Measurements from ENCODE around the gene ATG4D. TPM values are rescaled to one million over a fixed set of nuclear protein-coding genes. Genes with fewer than 3 reads are reported as not detected.

ATG4D gene
- total and polyA plus RNA-seq, 2 experiments from 2014 or later, result 15.1 to 55.5 TPM

GRCh38 chr19:10574462-10574861, 30.8 kb downstream of the ATG4D start:
- Histone ChIP-seq H4K20me1 (replicated peaks; ENCODE audit: insufficient read depth) (no peaks in the 10 kb centered on the region), H3K4me3 (no peak overlapping the region), H3K4me1 (ENCODE audit: insufficient read depth) (no peaks in the 10 kb centered on the region), H3K27ac (ENCODE audit: low read depth) (no peak overlapping the region), H3K79me2 (replicated peaks; ENCODE audit: insufficient read depth) (no peaks in the 10 kb centered on the region), H3K9me2 (ENCODE audit: insufficient read depth) (no peaks in the 10 kb centered on the region), H3F3A (replicated peaks; ENCODE audit: low read depth) (peaks cover 15% of the 10 kb centered on the region), H3K36me3 (ENCODE audit: insufficient read depth) (peaks cover 12% of the 10 kb centered on the region), H3K4me2 (no peak overlapping the region), H2AFZ (no peak overlapping the region), H3K27me3 (ENCODE audit: insufficient read depth) (no peaks in the 10 kb centered on the region)
- ATAC-seq, result no peak
- Mint-ChIP-seq H3K36me3 (ENCODE audit: low read depth) (peaks cover 65% of the 10 kb centered on the region), H3K9me3 (peaks cover under 1% of the 10 kb centered on the region; the same call in 1 of the 3 replicates), H3K4me1 (peaks cover 5% of the 10 kb centered on the region), H3K4me3 (no peak overlapping the region), H3K27me3 (ENCODE audit: insufficient read depth, low read depth, poor library complexity) (peaks cover 3% of the 10 kb centered on the region), H3K27ac (no peak overlapping the region)
- DNase-seq (ENCODE audit: low spot score), result no peak
- TF ChIP-seq ETS1 (IDR thresholded peaks at IDR 0.05), result no peak
- TF ChIP-seq JUNB (IDR thresholded peaks at IDR 0.05; ENCODE audit: unreplicated experiment), result no peak
- TF ChIP-seq CREB1 (CRISPR knock-in tag; IDR thresholded peaks at IDR 0.05; ENCODE audit: low read depth), result no peak
- no peak for TF ChIP-seq ZNF462 (CRISPR knock-in tag; IDR thresholded peaks at IDR 0.05)
- TF ChIP-seq REST (IDR thresholded peaks at IDR 0.05; ENCODE audit: unreplicated experiment), result no peak
- no peak for TF ChIP-seq EZH2phosphoT487 (IDR thresholded peaks at IDR 0.05; ENCODE audit: unreplicated experiment)
- TF ChIP-seq POLR2AphosphoS5 (IDR thresholded peaks at IDR 0.05; ENCODE audit: low read depth), result no peak
- no peak for TF ChIP-seq ZNF331 (CRISPR knock-in tag; IDR thresholded peaks at IDR 0.05; ENCODE audit: low read depth)
- no peak for TF ChIP-seq EZH2 (IDR thresholded peaks at IDR 0.05; ENCODE audit: low read depth, unreplicated experiment)
- TF ChIP-seq STAT1 (IDR thresholded peaks at IDR 0.05; ENCODE audit: unreplicated experiment), result no peak
- TF ChIP-seq NANOG (IDR thresholded peaks at IDR 0.05; ENCODE audit: borderline replicate concordance), result no peak
- TF ChIP-seq CTCF (conservative IDR thresholded peaks at IDR 0.05; ENCODE audit: low read depth in 2 of 2), result no peak
- no peak for TF ChIP-seq ZNF114 (CRISPR knock-in tag; IDR thresholded peaks at IDR 0.05)

All from GM23338 (cell line).